ENCODE data around the gene FBLN2. TPM values are rescaled to one million over a fixed set of nuclear protein-coding genes. Genes with fewer than 3 reads are reported as not detected.

Gene FBLN2
- total RNA-seq, 1 experiment from 2014 or later, result 1.8 TPM

DNA sequence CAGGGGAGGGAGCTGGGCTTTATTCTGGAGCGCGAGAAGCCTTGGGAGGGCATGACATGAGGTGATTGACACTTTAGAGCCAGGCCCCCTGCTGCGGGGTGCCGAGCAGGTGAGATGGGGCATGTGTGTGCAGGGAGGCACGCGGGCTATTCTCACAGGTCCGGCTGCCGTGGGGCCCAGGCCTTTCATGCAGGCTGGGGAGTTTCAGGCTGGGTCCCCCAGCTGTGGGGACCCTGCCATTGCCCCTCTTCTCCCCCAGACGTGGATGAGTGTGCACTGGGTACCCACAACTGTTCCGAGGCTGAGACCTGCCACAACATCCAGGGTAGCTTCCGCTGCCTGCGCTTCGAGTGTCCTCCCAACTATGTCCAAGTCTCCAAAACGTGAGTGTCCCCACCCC, 87.3 kb downstream of the FBLN2 start:
- no peak for DNase-seq (ENCODE audit: low read depth, low spot score)
- in situ Hi-C loops (cut with HindIII; ENCODE audit: low pct_unique_long_range_greater_than_20kb, low sequenced_read_pairs), result no loop called here

DNA sequence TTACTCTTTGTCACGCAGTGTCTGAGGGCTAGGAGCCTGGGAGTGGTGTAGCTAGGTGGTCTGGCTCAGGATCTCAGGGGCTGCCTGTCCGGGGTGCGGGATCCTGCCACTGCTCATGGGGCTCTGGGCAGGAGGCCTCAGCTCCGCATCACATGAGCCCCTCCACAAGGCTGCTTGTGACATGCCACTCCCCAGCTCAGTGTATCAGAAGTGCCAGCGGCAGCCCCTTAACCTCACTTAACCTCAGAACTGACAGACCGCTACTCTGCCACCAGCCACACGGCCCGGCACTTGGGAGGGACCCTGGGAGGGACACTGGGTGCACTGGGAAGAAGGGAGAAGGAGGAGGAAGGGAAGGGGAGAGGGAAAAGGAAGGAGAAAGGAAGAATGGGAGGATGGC, 87.9 kb downstream of the FBLN2 start:
- no peak for DNase-seq (ENCODE audit: low read depth, low spot score)
- in situ Hi-C loops (cut with HindIII; ENCODE audit: low pct_unique_long_range_greater_than_20kb, low sequenced_read_pairs), result no loop called here

DNA sequence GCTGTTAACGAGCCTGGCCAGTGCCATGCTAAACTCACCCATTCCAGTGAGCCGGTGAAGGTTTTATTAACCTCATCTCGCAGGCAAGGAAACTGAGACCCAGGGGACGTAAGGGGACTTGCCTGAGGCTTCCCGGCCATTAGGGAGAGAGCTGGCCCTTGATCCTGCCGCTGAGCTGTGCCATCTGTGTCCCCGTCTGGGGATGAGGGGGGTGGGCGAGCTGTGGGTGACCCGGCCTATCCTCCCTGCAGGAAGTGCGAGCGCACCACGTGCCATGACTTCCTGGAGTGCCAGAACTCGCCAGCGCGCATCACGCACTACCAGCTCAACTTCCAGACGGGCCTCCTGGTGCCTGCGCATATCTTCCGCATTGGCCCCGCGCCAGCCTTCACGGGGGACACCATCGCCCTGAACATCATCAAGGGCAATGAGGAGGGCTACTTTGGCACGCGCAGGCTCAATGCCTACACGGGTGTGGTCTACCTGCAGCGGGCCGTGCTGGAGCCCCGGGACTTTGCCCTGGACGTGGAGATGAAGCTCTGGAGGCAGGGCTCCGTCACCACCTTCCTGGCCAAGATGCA, 88.5 kb downstream of the FBLN2 start:
- no peak for DNase-seq (ENCODE audit: low read depth, low spot score)
- in situ Hi-C loops (cut with HindIII; ENCODE audit: low pct_unique_long_range_greater_than_20kb, low sequenced_read_pairs), result no loop called here

DNA sequence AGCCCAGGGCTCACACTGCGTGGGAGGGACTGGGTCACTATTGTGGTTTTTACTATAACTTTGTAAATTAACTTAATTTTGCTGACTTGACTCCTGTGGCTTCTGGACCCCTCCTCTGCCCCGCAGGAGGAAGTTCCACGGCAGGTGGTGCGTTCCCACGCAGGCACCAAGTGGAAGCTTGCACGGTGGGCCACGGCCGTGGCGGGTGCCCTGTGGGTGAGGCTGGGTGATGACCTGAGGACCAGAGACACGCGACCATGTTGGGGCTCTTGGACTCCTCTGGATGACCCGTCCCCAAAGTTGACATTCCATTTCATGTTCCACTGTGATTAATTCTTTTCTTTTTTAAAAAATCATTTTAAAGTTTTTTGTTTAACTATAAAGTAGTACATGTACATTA, 89.0 kb downstream of the FBLN2 start:
- in situ Hi-C loops (cut with HindIII; ENCODE audit: low pct_unique_long_range_greater_than_20kb, low sequenced_read_pairs), result no loop called here
- no peak for DNase-seq (ENCODE audit: low read depth, low spot score)

DNA sequence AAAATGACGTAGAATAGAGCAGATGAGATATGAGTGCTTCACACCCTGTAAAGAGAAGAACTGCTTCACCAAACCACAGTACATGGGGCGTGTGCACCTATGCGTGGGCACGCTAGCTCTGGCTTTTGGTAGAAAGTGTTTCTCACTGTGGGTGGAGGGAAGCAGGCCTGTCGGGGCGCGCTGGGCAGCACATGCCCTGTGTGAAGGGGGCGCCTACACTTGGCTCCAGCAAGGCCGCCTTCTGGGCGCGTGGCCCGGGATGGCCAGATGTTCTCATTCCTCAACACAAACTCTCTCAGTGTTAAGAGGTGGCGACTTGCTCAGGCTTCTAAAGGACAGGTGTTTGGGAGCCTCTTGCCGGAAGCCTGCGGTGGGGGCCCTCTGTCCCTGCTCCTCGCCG, 90.0 kb downstream of the FBLN2 start:
- DNase-seq (ENCODE audit: low read depth, low spot score), result no peak
- in situ Hi-C loops (cut with HindIII; ENCODE audit: low pct_unique_long_range_greater_than_20kb, low sequenced_read_pairs), result no loop called here

DNA sequence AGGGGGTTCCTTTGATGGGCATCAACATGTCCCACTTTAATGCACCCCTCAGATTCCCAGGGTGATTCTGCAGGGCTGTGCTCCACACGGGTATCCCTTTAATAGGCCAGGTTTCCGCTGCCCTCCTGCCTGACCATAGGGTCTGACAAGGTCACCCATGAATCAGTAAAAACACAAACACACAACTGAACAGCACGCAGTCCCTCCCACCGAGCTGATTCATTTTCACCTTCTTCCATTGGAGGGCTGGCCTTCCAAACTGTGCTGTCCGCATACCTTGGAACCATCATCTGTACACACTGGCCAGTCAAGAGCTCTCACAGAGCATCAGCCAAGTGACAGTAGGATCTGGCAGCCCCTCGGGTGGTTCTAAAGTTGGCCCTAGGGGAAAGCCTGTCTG, 93.7 kb downstream of the FBLN2 start:
- in situ Hi-C loops (cut with HindIII; ENCODE audit: low pct_unique_long_range_greater_than_20kb, low sequenced_read_pairs), result no loop called here
- no peak for DNase-seq (ENCODE audit: low read depth, low spot score)

DNA sequence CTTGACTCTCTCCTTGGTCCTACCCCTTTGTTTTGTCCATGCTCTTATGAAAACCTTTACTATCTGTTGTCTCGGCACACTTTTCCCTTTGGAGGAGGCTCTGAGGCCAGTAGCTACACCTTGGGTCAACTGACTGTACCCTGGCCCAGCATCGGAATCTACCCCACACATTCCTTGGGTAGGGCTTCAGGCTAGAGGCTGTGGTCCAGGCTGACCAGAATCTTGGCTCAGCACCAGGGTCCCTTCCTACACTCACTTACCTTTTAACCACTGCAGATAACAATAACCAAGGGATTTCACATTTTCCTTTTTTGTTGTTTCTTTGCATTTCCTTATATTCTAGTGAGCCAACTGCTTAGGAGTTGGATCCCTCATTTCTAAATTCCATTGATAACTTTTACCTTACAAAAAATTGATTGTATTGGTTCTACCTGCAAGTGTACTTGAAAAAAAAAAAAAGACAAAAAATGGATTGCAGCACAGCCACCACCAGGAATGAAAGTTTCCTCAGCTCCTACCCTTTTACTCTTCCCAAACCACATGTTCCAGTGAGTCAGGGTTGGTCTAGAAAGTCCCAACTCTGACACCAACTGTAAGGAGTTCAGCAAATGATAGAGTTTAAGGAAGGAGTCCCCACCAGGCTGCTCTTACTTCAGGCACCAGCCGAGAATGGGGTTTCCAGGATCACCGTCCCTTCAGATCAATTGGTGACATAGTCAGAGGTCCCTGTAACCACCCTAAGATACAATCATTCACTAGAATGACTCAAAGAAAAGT, 95.6 kb downstream of the FBLN2 start:
- in situ Hi-C loops (cut with HindIII; ENCODE audit: low pct_unique_long_range_greater_than_20kb, low sequenced_read_pairs), result no loop called here

DNA sequence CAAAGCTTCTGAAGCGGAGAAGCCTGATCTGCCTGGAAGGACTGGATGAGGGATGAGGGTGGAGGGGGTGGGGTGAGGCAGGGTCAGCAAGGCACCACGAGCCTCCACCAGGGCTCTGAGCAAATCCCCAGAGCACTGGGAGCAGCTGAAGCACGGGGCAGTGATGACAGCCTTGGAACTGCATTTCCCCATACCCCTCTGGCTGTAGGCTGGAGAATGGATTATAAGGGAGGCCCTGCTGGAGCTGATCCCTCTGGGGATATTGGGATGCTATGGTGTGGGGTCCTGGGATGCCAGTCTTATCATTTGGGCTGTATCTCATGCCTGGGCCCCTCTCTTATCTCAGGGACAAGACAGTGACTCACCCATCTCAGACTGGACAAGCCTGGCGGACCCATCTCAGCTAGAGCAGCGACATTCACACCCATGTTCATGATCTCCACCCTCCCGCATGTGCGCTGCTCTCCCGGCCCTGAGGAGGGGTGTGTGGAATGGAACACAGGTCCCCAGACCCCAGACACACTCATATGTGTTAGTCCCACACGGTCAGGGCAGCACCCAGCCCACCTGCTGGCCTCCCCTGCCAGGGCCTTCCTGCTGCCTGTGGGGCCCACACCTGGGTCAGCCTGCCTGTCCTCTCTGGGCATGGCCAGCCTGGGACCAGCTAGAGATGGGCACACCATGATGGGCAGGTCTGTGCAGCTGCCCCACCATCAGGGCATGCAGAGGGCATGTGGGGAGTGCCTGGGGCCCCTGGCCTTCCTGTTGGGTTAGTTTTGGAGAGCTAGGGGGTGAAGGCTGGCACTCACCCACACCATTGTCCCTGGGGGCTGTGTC, 97.1 kb downstream of the FBLN2 start:
- no peak for DNase-seq (ENCODE audit: low read depth, low spot score)
- in situ Hi-C loops (cut with HindIII; ENCODE audit: low pct_unique_long_range_greater_than_20kb, low sequenced_read_pairs), result no loop called here

More for the DNA sequence above, 95.6 kb downstream of the FBLN2 start:
- DNase-seq (ENCODE audit: low read depth, low spot score), result no peak

DNA sequence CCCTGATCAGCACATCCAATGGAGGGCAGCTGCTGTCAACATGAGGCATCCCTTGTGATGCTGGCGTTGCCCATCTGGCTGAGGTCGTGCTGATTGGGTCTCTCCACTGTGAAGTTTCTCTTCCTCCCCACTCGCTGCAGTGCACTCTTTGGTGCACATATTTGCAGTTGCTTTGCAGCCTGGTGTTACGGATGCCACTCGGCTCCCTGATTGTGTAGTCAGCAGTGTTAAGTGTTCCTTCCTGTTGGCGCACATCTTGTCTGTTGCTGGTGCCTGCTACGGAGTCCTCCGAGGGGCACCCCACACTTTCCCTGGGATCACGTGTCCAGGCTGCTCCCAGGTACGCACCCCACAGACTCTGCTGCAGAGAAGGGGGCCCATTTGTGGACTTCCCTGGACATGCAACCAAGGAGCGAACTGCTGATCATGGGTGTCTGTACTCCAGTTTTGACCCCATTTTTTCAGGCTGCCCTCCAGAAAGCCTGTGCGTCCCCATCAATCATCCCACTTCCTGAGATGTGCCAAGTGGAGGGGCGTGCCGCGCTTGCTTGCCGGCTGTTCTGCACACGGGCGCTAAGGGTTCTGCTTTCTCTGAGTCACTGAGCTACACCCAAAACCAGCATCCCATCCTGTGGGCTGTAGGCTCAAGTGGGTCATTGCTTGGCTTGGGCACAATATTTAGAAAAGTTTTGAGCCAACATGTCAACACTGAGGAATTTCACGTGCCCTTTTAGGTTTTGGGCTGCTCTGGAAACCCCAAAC, 98.6 kb downstream of the FBLN2 start:
- in situ Hi-C loops (cut with HindIII; ENCODE audit: low pct_unique_long_range_greater_than_20kb, low sequenced_read_pairs), result no loop called here
- no peak for DNase-seq (ENCODE audit: low read depth, low spot score)

DNA sequence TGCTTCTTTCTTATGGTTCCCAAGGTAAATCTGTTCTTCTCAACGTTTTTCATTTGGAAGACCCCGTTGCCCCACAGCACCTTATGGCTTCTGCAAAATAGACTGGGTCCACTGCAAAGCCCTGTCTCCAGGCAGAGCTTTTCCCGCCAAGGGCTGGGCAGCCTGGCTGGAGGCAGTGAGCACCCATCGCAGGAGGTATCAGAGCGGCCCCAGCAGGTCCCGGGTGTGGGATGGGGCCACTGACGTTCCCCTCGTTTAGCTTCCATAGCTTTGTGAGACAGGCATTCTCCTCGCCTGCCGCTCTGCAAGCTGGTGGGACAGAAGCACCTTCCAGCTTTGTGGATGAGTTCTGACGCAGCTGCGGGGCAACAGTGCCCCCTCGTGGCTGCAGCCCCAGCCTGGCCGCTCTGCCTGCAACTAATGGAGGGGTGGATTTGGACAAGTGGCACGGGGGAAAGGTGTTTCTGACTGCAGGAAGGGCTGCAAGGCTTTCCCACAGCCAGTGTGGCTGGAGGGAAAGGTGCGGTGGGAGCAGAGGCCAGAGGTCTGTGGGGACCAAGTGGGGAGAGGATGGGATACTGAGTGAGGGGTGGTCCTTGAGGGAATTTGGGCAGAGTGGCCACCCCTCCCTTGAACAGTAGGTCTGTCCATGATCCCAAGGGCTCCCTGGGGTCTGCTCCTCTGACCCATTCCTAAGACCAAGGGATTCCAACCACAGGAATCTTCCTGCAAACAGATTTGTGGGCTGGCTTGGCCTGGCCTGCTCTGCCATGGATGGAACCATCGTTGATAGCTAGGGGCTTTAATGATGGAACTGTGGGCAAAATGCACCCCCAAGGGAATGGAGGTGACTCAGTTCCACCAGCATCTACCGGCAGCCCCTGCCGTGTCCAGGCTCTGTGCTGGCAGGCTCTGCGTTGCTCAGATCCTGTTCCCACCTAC, 99.4 kb downstream of the FBLN2 start:
- in situ Hi-C loops (cut with HindIII; ENCODE audit: low pct_unique_long_range_greater_than_20kb, low sequenced_read_pairs), result no loop called here

DNA sequence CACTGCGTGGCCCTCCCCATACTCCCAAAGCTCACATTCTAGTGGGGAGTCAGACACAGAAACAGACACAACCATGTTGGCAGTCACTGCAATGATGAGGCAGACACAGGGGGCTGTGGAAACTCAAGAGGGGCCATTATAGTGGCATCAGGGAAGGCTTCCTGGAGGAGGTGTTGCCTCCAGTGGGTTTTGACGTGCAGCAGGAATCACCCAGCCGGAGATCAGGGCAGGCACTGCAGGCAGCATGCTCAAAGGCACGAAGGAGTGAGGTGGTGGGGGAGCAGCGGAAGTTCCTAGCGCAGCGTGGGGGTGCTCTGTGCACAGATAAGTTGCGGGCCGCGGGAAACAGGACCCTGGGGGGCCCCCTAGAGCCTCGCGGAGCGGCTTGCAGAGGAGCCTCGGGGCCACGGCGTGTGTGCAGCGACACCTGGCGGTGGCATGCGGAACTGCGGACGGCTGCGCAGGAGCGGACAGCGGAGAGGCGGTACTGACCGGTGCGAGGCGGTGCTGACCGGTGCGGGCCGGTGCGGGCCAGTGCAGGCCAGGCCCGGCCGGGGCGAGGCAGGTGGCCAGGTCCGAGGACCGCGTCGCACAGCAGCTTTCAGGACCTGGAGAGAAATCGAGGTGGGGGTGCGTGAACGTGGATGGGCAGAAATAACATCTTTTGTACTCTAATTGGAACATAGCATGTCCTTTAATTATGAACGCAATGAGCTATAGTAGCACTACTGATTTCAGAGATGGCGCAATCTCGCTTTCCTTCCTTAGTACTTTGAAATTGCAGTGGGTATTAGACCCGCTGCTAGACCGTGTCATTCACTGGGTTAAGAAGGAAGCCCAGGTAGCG, 101.5 kb downstream of the FBLN2 start:
- in situ Hi-C loops (cut with HindIII; ENCODE audit: low pct_unique_long_range_greater_than_20kb, low sequenced_read_pairs), result no loop called here
- peak; percentile 63 for DNase-seq (ENCODE audit: low read depth, low spot score)

More for the DNA sequence above, 99.4 kb downstream of the FBLN2 start:
- DNase-seq (ENCODE audit: low read depth, low spot score), result peak; percentile 81

DNA sequence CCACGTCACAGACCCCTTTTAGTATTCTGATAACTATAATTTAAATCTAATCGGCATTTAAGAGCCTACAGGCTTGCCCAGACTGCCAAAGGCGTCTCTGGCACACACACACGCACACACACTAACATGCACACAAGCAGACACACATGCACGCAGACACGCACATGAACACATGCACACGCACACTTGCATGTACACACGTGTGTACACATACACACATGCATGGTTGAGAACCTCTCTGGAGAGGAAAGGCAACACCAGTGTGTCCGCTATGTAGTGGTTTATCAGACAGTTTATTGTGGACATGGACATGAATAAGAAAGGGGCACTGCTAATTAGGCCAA, 102.1 kb downstream of the FBLN2 start:
- in situ Hi-C loops (cut with HindIII; ENCODE audit: low pct_unique_long_range_greater_than_20kb, low sequenced_read_pairs), result no loop called here
- no peak for DNase-seq (ENCODE audit: low read depth, low spot score)

DNA sequence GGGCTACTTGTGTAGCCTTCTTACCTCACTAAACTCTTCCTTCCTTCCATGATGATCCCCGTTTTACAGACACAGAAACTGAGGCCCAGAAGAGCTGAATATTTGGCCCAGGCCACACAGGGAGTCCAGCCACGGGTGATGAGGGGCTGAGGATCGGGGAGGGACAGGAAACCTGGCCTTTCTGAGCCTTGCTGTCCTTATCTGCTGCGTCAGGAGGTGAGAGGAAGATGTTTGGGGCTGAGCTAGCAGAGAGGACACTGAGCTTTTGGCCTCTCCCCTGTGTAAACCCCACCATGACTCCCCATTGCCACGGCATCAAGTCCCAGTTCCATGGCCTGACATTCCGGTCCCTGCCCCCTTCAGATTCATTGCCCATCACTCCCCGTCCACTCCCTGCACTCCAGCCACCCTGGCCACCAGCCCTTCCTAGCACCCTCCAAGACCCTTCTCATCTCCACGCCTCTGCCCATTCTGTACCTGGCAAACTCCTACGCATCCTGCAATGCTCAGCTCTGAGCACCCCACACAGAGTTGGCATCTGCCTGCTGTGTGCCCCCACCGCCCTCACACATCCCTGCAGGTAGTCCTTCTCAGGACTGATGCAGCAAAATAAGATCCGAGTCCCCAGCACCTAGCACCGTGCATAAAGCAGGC, 103.0 kb downstream of the FBLN2 start:
- DNase-seq (ENCODE audit: low read depth, low spot score), result no peak
- in situ Hi-C loops (cut with HindIII; ENCODE audit: low pct_unique_long_range_greater_than_20kb, low sequenced_read_pairs), result no loop called here

DNA sequence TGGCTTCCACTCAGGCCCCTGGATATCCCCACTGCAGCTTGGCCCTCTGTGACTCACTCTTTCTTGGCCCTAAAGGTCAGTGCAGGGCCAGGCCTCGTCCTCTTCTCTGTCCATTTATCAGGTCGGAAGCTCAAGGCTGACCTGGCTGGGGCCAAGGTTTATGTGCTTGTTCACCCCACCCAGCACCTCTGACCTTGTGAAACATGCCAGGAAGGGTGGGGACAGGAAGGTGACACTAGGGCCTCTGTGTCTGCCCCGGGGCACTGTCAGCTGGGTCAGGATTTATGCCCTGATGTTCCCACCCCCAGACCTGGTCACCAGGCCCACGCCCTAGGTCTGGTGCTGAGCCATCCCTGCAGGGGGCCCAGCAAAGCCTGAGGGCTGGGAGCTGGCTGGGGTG, 103.8 kb downstream of the FBLN2 start:
- in situ Hi-C loops (cut with HindIII; ENCODE audit: low pct_unique_long_range_greater_than_20kb, low sequenced_read_pairs), result no loop called here

DNA sequence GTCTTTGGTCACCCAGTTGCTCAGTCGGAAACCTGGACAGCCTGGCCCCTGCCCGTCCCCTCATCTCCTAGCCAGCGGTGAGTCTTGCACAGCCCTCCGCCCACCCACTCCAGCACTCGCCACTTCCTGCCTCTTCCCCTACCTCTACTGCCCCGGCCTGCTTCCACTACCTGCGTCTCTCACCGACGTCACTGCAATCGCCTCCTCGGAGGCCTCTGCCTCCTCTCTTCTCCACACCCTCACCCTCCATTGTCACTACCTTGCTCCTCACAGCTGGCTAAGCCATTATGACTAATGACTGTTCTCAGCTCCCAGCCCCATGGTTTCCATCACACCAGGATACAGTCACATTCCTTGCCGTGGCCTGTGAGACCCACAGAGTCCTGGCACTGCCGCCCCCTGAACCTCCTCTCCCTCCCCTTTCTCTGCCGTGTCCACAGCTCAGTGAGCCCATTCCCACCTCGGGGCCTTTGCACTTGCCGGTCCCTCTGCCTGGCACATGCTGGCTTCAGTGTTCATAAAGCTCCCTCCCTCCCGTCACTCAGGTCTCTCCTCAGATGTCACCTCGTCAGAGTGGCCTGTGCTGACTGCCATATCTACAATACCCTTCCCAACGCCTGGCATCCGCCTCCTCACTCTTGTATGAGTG, 104.8 kb downstream of the FBLN2 start:
- in situ Hi-C loops (cut with HindIII; ENCODE audit: low pct_unique_long_range_greater_than_20kb, low sequenced_read_pairs), result no loop called here
- DNase-seq (ENCODE audit: low read depth, low spot score), result no peak

More for the DNA sequence above, 103.8 kb downstream of the FBLN2 start:
- no peak for DNase-seq (ENCODE audit: low read depth, low spot score)
